WTC11 (cell line): ENCODE results near the gene CAMTA1.

Experiments used
- CREB1 ChIP-seq: sonication (generic); formaldehyde crosslinking; IDR thresholded peaks from 2 replicates; pipeline ENCODE4 v1.8.0; 2023; ENCODE audit warnings: mild to moderate bottlenecking, missing genetic modification reagents
- ELF4 ChIP-seq: sonication (generic); formaldehyde crosslinking; IDR thresholded peaks from 2 replicates; pipeline ENCODE4 v1.8.1; 2022; ENCODE audit warnings: low read depth, mild to moderate bottlenecking, moderate library complexity, missing genetic modification reagents
- ETV6 ChIP-seq: sonication (generic); formaldehyde crosslinking; IDR thresholded peaks from 2 replicates; pipeline ENCODE4 v1.8.1; 2022; ENCODE audit warnings: mild to moderate bottlenecking, missing genetic modification reagents
- NR2C2 ChIP-seq: sonication (generic); formaldehyde crosslinking; IDR thresholded peaks from 2 replicates; pipeline ENCODE4 v1.8.0; 2022; ENCODE audit warnings: mild to moderate bottlenecking, missing genetic modification reagents
- SP1 ChIP-seq: sonication (generic); formaldehyde crosslinking; conservative IDR thresholded peaks from 2 replicates; pipeline ENCODE4 v1.8.1; 2022; ENCODE audit warnings: missing genetic modification reagents
- TF ChIP-seq, protein P1 (sequence below): sonication (generic); formaldehyde crosslinking; IDR thresholded peaks from 2 replicates; pipeline ENCODE4 v1.8.0; 2022; ENCODE audit warnings: missing genetic modification reagents
- TF ChIP-seq, protein P2 (sequence below): sonication (generic); formaldehyde crosslinking; conservative IDR thresholded peaks from 2 replicates; pipeline ENCODE4 v1.8.1; 2022; ENCODE audit warnings: mild to moderate bottlenecking, missing genetic modification reagents
- TF ChIP-seq, protein P3 (sequence below): fragments of 250-450 bp; sonication (Bioruptor Pico); conservative IDR thresholded peaks from 2 replicates; pipeline ENCODE4 v1.9.0; 2021; ENCODE audit warnings: mild to moderate bottlenecking
- TF ChIP-seq, protein P4 (sequence below): fragments of 200-600 bp; IDR thresholded peaks from 2 replicates; pipeline ENCODE4 v1.8.0; 2022; ENCODE audit warnings: antibody characterized with exemption
- TF ChIP-seq, protein P5 (sequence below): sonication (generic); formaldehyde crosslinking; IDR thresholded peaks from 2 replicates; pipeline ENCODE4 v1.8.0; 2022; ENCODE audit warnings: mild to moderate bottlenecking, missing genetic modification reagents
- TF ChIP-seq, protein P6 (sequence below): sonication (generic); formaldehyde crosslinking; IDR thresholded peaks from 2 replicates; pipeline ENCODE4 v1.8.1; 2022; ENCODE audit warnings: mild to moderate bottlenecking, moderate library complexity, missing genetic modification reagents

DNA sequence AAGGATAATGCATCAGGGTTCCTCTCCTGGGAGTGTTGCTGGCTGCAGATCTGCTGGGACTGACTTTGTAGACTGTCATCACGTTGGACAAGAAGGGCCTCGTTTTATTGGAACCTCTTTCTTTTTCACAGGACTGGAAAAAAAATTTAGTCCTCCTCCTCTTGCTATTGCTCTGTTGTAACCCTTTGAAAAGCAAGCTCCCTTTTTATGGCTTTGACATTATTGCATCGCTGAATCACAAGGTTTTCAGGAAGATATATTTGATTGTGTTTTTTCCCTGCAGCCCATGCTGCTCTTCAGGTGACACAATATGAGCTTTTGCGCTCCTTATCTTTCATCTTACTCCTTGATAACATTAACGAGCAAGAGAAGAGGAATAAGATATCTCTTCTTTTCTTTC lies 290.9 kb downstream of the CAMTA1 start:
- TF ChIP-seq, protein P1, sequence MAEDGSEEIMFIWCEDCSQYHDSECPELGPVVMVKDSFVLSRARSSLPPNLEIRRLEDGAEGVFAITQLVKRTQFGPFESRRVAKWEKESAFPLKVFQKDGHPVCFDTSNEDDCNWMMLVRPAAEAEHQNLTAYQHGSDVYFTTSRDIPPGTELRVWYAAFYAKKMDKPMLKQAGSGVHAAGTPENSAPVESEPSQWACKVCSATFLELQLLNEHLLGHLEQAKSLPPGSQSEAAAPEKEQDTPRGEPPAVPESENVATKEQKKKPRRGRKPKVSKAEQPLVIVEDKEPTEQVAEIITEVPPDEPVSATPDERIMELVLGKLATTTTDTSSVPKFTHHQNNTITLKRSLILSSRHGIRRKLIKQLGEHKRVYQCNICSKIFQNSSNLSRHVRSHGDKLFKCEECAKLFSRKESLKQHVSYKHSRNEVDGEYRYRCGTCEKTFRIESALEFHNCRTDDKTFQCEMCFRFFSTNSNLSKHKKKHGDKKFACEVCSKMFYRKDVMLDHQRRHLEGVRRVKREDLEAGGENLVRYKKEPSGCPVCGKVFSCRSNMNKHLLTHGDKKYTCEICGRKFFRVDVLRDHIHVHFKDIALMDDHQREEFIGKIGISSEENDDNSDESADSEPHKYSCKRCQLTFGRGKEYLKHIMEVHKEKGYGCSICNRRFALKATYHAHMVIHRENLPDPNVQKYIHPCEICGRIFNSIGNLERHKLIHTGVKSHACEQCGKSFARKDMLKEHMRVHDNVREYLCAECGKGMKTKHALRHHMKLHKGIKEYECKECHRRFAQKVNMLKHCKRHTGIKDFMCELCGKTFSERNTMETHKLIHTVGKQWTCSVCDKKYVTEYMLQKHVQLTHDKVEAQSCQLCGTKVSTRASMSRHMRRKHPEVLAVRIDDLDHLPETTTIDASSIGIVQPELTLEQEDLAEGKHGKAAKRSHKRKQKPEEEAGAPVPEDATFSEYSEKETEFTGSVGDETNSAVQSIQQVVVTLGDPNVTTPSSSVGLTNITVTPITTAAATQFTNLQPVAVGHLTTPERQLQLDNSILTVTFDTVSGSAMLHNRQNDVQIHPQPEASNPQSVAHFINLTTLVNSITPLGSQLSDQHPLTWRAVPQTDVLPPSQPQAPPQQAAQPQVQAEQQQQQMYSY (CRISPR knock-in tag): no peak
- TF ChIP-seq CREB1 (CRISPR knock-in tag): no peak
- no peak for TF ChIP-seq NR2C2 (CRISPR knock-in tag)
- TF ChIP-seq, protein P2, sequence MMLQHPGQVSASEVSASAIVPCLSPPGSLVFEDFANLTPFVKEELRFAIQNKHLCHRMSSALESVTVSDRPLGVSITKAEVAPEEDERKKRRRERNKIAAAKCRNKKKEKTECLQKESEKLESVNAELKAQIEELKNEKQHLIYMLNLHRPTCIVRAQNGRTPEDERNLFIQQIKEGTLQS (CRISPR knock-in tag): no peak
- TF ChIP-seq ELF4 (CRISPR knock-in tag): no peak
- TF ChIP-seq, protein P3, sequence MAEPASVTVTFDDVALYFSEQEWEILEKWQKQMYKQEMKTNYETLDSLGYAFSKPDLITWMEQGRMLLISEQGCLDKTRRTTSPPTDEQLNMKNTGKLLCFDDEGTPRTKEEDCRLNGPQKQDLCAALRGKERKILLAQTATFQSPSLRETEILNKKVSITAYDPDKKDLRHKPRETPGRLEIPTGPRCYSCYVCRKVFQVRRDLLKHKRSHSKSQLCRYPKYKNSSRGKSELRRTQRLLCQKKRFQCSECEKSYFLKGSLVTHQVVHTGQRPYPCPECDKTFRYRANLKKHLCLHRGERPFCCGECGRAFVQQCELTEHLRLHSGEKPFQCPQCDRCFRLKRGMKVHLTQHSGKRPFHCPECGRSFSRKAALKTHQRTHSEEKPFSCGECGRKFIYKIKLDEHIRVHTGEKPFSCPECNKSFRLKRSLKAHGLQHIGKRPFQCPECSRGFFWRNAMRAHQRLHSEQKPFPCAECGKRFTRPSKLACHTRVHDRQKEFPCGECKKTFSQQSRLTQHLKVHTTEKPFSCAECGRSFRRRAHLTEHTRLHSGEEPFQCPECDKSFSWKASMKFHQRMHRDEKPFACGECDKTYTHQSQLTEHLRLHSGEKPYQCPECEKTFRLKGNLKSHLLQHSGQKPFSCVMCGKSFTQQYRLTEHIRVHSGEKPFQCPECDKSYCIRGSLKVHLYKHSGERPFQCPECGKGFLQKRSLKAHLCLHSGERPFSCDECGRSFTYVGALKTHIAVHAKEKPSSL (CRISPR knock-in tag): no peak
- TF ChIP-seq, protein P4, sequence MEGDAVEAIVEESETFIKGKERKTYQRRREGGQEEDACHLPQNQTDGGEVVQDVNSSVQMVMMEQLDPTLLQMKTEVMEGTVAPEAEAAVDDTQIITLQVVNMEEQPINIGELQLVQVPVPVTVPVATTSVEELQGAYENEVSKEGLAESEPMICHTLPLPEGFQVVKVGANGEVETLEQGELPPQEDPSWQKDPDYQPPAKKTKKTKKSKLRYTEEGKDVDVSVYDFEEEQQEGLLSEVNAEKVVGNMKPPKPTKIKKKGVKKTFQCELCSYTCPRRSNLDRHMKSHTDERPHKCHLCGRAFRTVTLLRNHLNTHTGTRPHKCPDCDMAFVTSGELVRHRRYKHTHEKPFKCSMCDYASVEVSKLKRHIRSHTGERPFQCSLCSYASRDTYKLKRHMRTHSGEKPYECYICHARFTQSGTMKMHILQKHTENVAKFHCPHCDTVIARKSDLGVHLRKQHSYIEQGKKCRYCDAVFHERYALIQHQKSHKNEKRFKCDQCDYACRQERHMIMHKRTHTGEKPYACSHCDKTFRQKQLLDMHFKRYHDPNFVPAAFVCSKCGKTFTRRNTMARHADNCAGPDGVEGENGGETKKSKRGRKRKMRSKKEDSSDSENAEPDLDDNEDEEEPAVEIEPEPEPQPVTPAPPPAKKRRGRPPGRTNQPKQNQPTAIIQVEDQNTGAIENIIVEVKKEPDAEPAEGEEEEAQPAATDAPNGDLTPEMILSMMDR: no peak
- no peak for TF ChIP-seq ETV6
- no peak for TF ChIP-seq SP1 (CRISPR knock-in tag)
- TF ChIP-seq, protein P5, sequence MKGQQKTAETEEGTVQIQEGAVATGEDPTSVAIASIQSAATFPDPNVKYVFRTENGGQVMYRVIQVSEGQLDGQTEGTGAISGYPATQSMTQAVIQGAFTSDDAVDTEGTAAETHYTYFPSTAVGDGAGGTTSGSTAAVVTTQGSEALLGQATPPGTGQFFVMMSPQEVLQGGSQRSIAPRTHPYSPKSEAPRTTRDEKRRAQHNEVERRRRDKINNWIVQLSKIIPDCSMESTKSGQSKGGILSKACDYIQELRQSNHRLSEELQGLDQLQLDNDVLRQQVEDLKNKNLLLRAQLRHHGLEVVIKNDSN (CRISPR knock-in tag): no peak
- TF ChIP-seq, protein P6, sequence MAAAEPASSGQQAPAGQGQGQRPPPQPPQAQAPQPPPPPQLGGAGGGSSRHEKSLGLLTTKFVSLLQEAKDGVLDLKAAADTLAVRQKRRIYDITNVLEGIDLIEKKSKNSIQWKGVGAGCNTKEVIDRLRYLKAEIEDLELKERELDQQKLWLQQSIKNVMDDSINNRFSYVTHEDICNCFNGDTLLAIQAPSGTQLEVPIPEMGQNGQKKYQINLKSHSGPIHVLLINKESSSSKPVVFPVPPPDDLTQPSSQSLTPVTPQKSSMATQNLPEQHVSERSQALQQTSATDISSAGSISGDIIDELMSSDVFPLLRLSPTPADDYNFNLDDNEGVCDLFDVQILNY (CRISPR knock-in tag): no peak
